Tibial nerve (tissue), 4 donors: Measurements from ENCODE around the gene GRK1.

ENCODE experiments used
- EP300 ChIP-seq, 2 donors: sonication (generic); formaldehyde crosslinking; IDR thresholded peaks; one replicate each; pipeline ENCODE4 v1.6.1; 2017; ENCODE audit warnings: antibody characterized with exemption in 2 of 2, mild to moderate bottlenecking in 1 of 2
- POLR2A ChIP-seq, 2 donors: fragments of 450-650 bp; IDR thresholded peaks; one replicate each; pipeline ENCODE4 v1.6.1; 2017; ENCODE audit warnings: antibody characterized with exemption in 2 of 2, mild to moderate bottlenecking in 2 of 2, moderate library complexity in 2 of 2
- TF ChIP-seq, protein P1 (sequence below), 5 experiments: fragments of 200-600 bp in 3 of 5; fragments of 450-650 bp in 2 of 5; sonication (generic) in 3 of 5; IDR thresholded peaks; one replicate each; pipeline ENCODE4 v1.5.1; 2016 to 2019; ENCODE audit warnings: antibody characterized with exemption in 5 of 5, mild to moderate bottlenecking in 3 of 5, moderate library complexity in 2 of 5

DNA sequence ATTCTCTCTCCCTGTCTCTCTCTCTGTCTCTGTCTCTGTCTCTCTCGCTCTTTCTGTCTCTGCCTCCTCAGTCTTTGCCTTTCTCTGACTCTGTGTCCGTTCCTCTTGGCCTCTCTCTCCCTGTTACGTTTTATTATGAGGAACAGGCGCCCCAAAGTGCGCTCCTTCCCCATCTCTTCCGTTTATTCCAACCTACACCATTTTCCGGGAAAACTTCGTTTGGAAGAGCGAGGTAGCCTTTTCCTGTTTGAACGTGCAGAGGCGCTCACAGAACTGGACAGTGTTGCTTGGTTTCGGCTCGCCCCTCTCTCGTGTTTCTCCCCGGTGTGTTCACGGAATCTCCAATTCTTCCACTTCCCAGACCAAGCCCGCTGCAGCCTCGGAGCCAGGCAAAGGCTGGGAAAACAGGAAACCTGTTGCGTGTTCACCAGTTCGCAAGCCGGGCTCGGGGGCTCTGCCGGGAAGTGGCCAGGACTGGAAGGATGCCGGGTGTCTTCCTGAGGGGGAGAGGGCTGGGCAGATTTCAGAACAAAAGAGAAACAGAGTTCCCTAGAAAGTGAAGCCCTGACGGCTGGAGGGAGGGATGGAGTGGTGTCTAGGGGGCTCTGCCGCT lies 92.6 kb downstream of the GRK1 start:
- TF ChIP-seq, protein P1, sequence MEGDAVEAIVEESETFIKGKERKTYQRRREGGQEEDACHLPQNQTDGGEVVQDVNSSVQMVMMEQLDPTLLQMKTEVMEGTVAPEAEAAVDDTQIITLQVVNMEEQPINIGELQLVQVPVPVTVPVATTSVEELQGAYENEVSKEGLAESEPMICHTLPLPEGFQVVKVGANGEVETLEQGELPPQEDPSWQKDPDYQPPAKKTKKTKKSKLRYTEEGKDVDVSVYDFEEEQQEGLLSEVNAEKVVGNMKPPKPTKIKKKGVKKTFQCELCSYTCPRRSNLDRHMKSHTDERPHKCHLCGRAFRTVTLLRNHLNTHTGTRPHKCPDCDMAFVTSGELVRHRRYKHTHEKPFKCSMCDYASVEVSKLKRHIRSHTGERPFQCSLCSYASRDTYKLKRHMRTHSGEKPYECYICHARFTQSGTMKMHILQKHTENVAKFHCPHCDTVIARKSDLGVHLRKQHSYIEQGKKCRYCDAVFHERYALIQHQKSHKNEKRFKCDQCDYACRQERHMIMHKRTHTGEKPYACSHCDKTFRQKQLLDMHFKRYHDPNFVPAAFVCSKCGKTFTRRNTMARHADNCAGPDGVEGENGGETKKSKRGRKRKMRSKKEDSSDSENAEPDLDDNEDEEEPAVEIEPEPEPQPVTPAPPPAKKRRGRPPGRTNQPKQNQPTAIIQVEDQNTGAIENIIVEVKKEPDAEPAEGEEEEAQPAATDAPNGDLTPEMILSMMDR (IDR thresholded peaks at IDR 0.05): no peak
- TF ChIP-seq EP300 (IDR thresholded peaks at IDR 0.05): peak in 1 of 2 donors; percentile 17
- TF ChIP-seq POLR2A (IDR thresholded peaks at IDR 0.05): no peak
